ENCODE measurements around the gene DENND4A.
A peak's percentile ranks its signal among the peaks of the same experiment; 100 is the strongest.

The DENND4A gene

GRCh38 chr15:65835447-65835846 lies 43.4 kb upstream of the DENND4A start:
- DNase-seq (ENCODE audit: low spot score) = no peak

GRCh38 chr15:65834603-65835282 lies 42.6 kb upstream of the DENND4A start:
- DNase-seq (ENCODE audit: low spot score) = no peak
- no peak for TF ChIP-seq CTCF (IDR thresholded peaks at IDR 0.05; ENCODE audit: extremely low read depth, missing control alignments)

More at GRCh38 chr15:65835447-65835846, 43.4 kb upstream of the DENND4A start:
- no peak for TF ChIP-seq CTCF (IDR thresholded peaks at IDR 0.05; ENCODE audit: extremely low read depth, missing control alignments)

- DNase-seq (ENCODE audit: low spot score) = no peak
- no peak for TF ChIP-seq CTCF (IDR thresholded peaks at IDR 0.05; ENCODE audit: extremely low read depth, missing control alignments)
Observed at GRCh38 chr15:65833501-65834205, 41.6 kb upstream of the DENND4A start.

GRCh38 chr15:65832549-65833364 lies 40.7 kb upstream of the DENND4A start:
- peak; percentile 23 for DNase-seq (ENCODE audit: low spot score)
- TF ChIP-seq CTCF (IDR thresholded peaks at IDR 0.05; ENCODE audit: extremely low read depth, missing control alignments) = no peak

- peak; percentile 33 for DNase-seq (ENCODE audit: low spot score)
- TF ChIP-seq CTCF (IDR thresholded peaks at IDR 0.05; ENCODE audit: extremely low read depth, missing control alignments) = peak; percentile 35
Observed at GRCh38 chr15:65829130-65829764, 37.2 kb upstream of the DENND4A start.

GRCh38 chr15:65828585-65828984 lies 36.5 kb upstream of the DENND4A start:
- TF ChIP-seq CTCF (IDR thresholded peaks at IDR 0.05; ENCODE audit: extremely low read depth, missing control alignments) = no peak

More at GRCh38 chr15:65828585-65828984, 36.5 kb upstream of the DENND4A start:
- no peak for DNase-seq (ENCODE audit: low spot score)
